ENCODE data around the gene TSHR. TPM values are rescaled to one million over a fixed set of nuclear protein-coding genes. Genes with fewer than 3 reads are reported as not detected.

TSHR gene
- total and polyA plus RNA-seq, 3 donors from 2014 or later, result 0.87 to 0.88 TPM; not detected in 1

DNA sequence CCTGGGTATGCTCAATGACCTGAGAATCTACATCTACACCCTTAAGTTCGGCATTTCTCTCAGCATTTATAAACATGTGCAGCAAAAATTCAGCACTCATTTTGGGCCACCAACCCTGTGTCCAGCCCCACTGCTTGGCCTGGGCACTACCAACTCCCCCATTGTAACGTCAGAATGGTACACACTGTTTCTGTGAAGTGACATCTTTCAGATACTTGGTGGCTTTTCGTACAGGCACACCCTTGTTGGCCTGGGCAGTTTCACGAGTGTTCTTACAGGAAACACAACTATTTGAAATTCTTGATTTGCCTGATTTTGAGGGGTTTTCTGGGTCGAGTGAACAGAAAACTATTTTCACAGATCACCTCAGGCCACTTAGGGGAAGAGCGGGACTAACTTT, 46.0 kb downstream of the TSHR start:
- Histone ChIP-seq H3K9me3 (no peaks in the 10 kb centered on the region), H3K27me3 (no peaks in the 10 kb centered on the region), H3K4me3 (no peak overlapping the region), H3K27ac (no peak overlapping the region), H3K36me3 (ENCODE audit: low read depth, missing control alignments) (no peaks in the 10 kb centered on the region), H3K4me1 (no peaks in the 10 kb centered on the region)
- TF ChIP-seq POLR2A (IDR thresholded peaks at IDR 0.05), result no peak
- TF ChIP-seq, protein P1, sequence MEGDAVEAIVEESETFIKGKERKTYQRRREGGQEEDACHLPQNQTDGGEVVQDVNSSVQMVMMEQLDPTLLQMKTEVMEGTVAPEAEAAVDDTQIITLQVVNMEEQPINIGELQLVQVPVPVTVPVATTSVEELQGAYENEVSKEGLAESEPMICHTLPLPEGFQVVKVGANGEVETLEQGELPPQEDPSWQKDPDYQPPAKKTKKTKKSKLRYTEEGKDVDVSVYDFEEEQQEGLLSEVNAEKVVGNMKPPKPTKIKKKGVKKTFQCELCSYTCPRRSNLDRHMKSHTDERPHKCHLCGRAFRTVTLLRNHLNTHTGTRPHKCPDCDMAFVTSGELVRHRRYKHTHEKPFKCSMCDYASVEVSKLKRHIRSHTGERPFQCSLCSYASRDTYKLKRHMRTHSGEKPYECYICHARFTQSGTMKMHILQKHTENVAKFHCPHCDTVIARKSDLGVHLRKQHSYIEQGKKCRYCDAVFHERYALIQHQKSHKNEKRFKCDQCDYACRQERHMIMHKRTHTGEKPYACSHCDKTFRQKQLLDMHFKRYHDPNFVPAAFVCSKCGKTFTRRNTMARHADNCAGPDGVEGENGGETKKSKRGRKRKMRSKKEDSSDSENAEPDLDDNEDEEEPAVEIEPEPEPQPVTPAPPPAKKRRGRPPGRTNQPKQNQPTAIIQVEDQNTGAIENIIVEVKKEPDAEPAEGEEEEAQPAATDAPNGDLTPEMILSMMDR (IDR thresholded peaks at IDR 0.05), result no peak
- intact Hi-C loops (cut with DNase I; ENCODE audit: low total_unique reads), result no loop called here
- WGBS, 2 donors, result 70 to 72% methylated on average over 6 of the region's 6 CpGs
- DNase-seq, result no peak

DNA sequence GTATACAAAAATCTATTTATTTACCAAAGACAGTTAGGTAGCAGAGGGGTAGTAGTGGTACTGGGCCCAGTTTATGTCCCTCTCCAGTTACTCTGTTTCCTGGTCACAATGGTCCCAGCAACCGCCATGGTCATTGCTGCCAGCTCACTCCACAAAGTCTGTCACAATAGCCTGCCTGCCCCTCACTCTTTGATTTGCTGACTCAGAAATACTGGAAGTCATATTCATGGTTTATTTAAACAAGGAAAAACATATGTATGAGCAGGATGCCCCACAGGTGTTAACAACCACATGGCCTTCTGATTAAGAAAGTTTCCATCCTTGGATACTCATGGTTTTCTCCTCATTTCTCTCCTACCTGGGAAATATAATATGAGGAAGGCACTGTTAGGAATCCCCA, 49.2 kb downstream of the TSHR start:
- H3K4me1 ChIP-seq, result no peaks in the 10 kb centered on the region
- no peak for TF ChIP-seq POLR2A (IDR thresholded peaks at IDR 0.05)
- TF ChIP-seq, protein P1 (IDR thresholded peaks at IDR 0.05), result no peak

DNA sequence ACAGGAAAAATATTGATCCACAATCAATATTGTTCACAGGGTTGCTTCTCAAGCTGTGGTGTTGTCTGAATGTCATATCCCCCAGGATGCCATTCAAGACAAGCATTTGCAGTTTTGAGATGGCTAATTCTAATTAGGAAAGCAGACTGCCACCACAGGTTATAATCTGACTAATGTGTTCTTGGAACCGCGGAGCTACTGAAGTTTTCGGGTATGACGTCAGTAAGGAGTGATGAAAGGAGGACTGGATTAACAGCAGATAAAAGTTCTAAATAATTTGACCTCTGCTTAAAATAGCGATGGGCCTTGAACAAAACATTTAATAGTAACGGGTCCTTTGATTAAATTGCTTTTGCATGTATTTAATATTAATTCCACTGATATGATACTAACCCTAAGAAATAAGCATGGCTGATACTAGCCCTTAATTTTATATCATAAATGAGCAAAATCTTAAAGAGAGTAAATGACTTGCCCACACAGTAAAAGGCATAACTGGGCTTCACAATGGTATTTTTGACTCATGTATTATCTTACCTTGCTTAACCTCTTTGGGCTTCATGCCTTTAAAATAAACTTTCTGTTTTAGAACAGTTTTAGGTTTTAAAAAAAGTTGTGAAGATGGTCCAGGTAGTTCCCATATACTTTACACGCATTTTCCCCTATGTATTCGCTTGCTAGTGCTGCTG, 50.3 kb downstream of the TSHR start:
- Histone ChIP-seq H3K27me3 (no peaks in the 10 kb centered on the region), H3K4me1 (no peaks in the 10 kb centered on the region), H3K9me3 (no peaks in the 10 kb centered on the region), H3K27ac (no peak overlapping the region), H3K36me3 (ENCODE audit: low read depth, missing control alignments) (no peaks in the 10 kb centered on the region), H3K4me3 (no peak overlapping the region)
- DNase-seq, result no peak
- intact Hi-C loops (cut with DNase I; ENCODE audit: low total_unique reads), result no loop called here
- TF ChIP-seq, protein P1 (IDR thresholded peaks at IDR 0.05), result no peak
- no peak for TF ChIP-seq POLR2A (IDR thresholded peaks at IDR 0.05)
- WGBS, 2 donors, result 80 to 84% methylated on average over 8 of the region's 8 CpGs

More for the DNA sequence above, 49.2 kb downstream of the TSHR start:
- Histone ChIP-seq H3K27me3 (no peaks in the 10 kb centered on the region), H3K4me3 (no peak overlapping the region), H3K36me3 (ENCODE audit: low read depth, missing control alignments) (no peaks in the 10 kb centered on the region), H3K9me3 (no peaks in the 10 kb centered on the region), H3K27ac (no peak overlapping the region)
- intact Hi-C loops (cut with DNase I; ENCODE audit: low total_unique reads), result no loop called here
- no peak for DNase-seq
- WGBS, 2 donors, result 88 to 93% methylated on average over 1 of the region's 1 CpG

DNA sequence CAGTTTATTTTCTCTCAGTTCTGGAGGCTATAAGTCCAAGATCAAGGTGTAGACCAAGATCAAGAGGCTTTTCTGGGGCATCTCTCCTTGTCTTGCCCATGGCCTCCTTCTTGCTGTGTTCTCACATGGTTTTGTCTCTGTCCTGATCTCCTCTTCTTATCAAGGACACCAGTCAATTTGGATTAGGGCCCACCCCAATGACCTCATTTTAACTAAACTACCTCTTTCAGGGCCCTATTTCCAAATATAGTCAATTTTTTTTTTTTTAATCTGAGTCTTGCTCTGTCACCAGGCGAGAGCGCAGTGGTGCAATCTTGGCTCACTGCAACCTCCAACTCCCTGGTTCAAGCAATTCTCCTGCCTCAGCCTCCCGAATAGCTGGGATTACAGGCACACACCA, 50.8 kb downstream of the TSHR start:
- intact Hi-C loops (cut with DNase I; ENCODE audit: low total_unique reads), result no loop called here
- Histone ChIP-seq H3K4me1 (no peaks in the 10 kb centered on the region), H3K27me3 (no peaks in the 10 kb centered on the region), H3K4me3 (no peak overlapping the region), H3K9me3 (no peaks in the 10 kb centered on the region), H3K36me3 (ENCODE audit: low read depth, missing control alignments) (no peaks in the 10 kb centered on the region), H3K27ac (no peak overlapping the region)
- WGBS, 2 donors, result 94 to 100% methylated on average over 3 of the region's 3 CpGs
- no peak for TF ChIP-seq POLR2A (IDR thresholded peaks at IDR 0.05)
- TF ChIP-seq, protein P1 (IDR thresholded peaks at IDR 0.05), result no peak
- DNase-seq, result no peak

DNA sequence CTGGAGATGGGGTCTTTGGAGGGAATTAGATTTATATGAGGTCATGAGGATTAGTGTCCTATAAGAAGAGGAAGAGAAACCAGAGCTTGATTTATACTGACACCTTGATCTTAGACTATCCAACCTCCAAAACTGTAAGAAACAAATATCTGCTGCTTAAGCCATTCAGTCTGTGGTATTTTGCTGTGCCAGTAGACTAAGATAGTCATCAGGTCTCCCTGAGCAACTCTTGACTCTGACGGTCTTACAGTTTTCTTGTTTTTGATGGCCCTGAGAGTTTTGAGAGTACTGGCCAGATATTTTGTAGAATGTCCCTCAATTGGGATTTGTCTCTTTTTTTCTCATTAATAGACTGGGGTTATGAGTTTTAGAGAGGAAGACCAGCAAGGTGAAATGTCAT, 51.7 kb downstream of the TSHR start:
- WGBS, 2 donors, result 58 to 80% methylated on average over 1 of the region's 1 CpG
- TF ChIP-seq, protein P1 (IDR thresholded peaks at IDR 0.05), result no peak
- TF ChIP-seq POLR2A (IDR thresholded peaks at IDR 0.05), result no peak
- H3K4me1 ChIP-seq, result no peaks in the 10 kb centered on the region
- no peaks in the 10 kb centered on the region for H3K9me3 ChIP-seq
- no peak for DNase-seq
- H3K27ac ChIP-seq, result no peak overlapping the region
- no peaks in the 10 kb centered on the region for H3K36me3 ChIP-seq (ENCODE audit: low read depth, missing control alignments)
- no peaks in the 10 kb centered on the region for H3K27me3 ChIP-seq
- no peak overlapping the region for H3K4me3 ChIP-seq
- intact Hi-C loops (cut with DNase I; ENCODE audit: low total_unique reads), result no loop called here
